GM23338 (cell line): ENCODE measurements around the gene SNX14. TPM values are rescaled to one million over a fixed set of nuclear protein-coding genes. Genes with fewer than 3 reads are reported as not detected.

Source experiments
- ATAC-seq: fragments of 200-7000 bp; cut with Tn5 transposase; 3 replicates; pipeline ENCODE4 v1.9.1; 2020
- DNase-seq: peaks from one replicate; pipeline ENCODE4 v3.0.0-alpha.2; 2015; ENCODE audit warnings: low spot score
- H2AFZ ChIP-seq: fragments of 200-600 bp; sonication (generic); 2 replicates; pipeline ENCODE4 v1.8.0; 2016; ENCODE audit warnings: antibody characterized with exemption, mild to moderate bottlenecking, moderate library complexity
- H3F3A ChIP-seq: fragments of 200-600 bp; sonication (generic); replicated peaks from 2 replicates; pipeline ENCODE4 v1.8.0; 2017; ENCODE audit warnings: antibody characterized with exemption, mixed run types, low read depth
- H3K27ac ChIP-seq: fragments of 200-600 bp; sonication (generic); 2 replicates; pipeline ENCODE4 v1.6.1; 2016; ENCODE audit warnings: low read depth
- H3K27me3 ChIP-seq: fragments of 200-600 bp; sonication (generic); 2 replicates; pipeline ENCODE4 v1.8.0; 2016; ENCODE audit warnings: mild to moderate bottlenecking, mixed run types, moderate library complexity; ENCODE audit not compliant: insufficient read depth
- H3K36me3 ChIP-seq: fragments of 200-600 bp; sonication (generic); 2 replicates; pipeline ENCODE4 v1.8.0; 2016; ENCODE audit warnings: mild to moderate bottlenecking; ENCODE audit not compliant: insufficient read depth
- H3K4me1 ChIP-seq: fragments of 200-600 bp; sonication (generic); 2 replicates; pipeline ENCODE4 v1.8.0; 2016; ENCODE audit warnings: mild to moderate bottlenecking, moderate library complexity; ENCODE audit not compliant: insufficient read depth
- H3K4me2 ChIP-seq: fragments of 200-600 bp; sonication (generic); 2 replicates; pipeline ENCODE4 v1.7.1; 2017; ENCODE audit warnings: mixed run types
- H3K4me3 ChIP-seq: fragments of 200-600 bp; sonication (generic); 2 replicates; pipeline ENCODE4 v1.6.1; 2016; ENCODE audit warnings: mixed run types
- H3K79me2 ChIP-seq: fragments of 200-600 bp; sonication (generic); replicated peaks from 2 replicates; pipeline ENCODE4 v1.8.0; 2017; ENCODE audit warnings: mild to moderate bottlenecking; ENCODE audit not compliant: insufficient read depth
- H3K9me2 ChIP-seq: fragments of 200-600 bp; sonication (generic); 2 replicates; pipeline ENCODE4 v1.8.0; 2017; ENCODE audit not compliant: insufficient read depth
- H4K20me1 ChIP-seq: fragments of 200-600 bp; sonication (generic); replicated peaks from 2 replicates; pipeline ENCODE4 v1.8.0; 2017; ENCODE audit warnings: mild to moderate bottlenecking; ENCODE audit not compliant: insufficient read depth
- H3K27ac Mint-ChIP-seq: 2 replicates; pipeline ENCODE4 v1.8.0; 2020; ENCODE audit warnings: inconsistent platforms, mild to moderate bottlenecking, moderate library complexity, mixed read lengths
- H3K27me3 Mint-ChIP-seq: 3 replicates; pipeline ENCODE4 v1.8.0; 2022; ENCODE audit warnings: low read depth, mild to moderate bottlenecking, moderate library complexity, mixed read lengths, inconsistent platforms; ENCODE audit not compliant: insufficient read depth, poor library complexity
- H3K36me3 Mint-ChIP-seq: 3 replicates; pipeline ENCODE4 v1.8.0; 2021; ENCODE audit warnings: low read depth, mild to moderate bottlenecking, inconsistent platforms, moderate library complexity, mixed read lengths
- H3K4me1 Mint-ChIP-seq: 3 replicates; pipeline ENCODE4 v1.8.0; 2020; ENCODE audit warnings: mild to moderate bottlenecking, inconsistent platforms, mixed read lengths
- H3K4me3 Mint-ChIP-seq: 3 replicates; pipeline ENCODE4 v1.8.0; 2021; ENCODE audit warnings: moderate library complexity, mild to moderate bottlenecking, inconsistent platforms, mixed read lengths
- H3K9me3 Mint-ChIP-seq: 3 replicates; pipeline ENCODE4 v1.8.0; 2020; ENCODE audit warnings: moderate library complexity, mild to moderate bottlenecking, inconsistent platforms, mixed read lengths
- CTCF ChIP-seq, 2 experiments: fragments of 200-600 bp in 1 of 2; sonication (generic) in 1 of 2; conservative IDR thresholded peaks; 2 replicates each; pipeline versions ENCODE4 v1.5.1 to v1.6.1; 2016 to 2017; ENCODE audit warnings: antibody characterized with exemption in 2 of 2, low read depth in 2 of 2, mild to moderate bottlenecking in 2 of 2, moderate library complexity in 1 of 2
- EZH2phosphoT487 ChIP-seq: fragments of 200-600 bp; sonication (generic); IDR thresholded peaks from one replicate; pipeline ENCODE4 v1.8.1; 2018; ENCODE audit warnings: antibody characterized with exemption; ENCODE audit not compliant: unreplicated experiment
- JUNB ChIP-seq: IDR thresholded peaks from one replicate; pipeline ENCODE4 v1.6.1; 2016; ENCODE audit warnings: antibody characterized with exemption; ENCODE audit not compliant: unreplicated experiment
- NANOG ChIP-seq: IDR thresholded peaks from 2 replicates; pipeline ENCODE4 v1.6.1; 2016; ENCODE audit warnings: antibody characterized with exemption, borderline replicate concordance
- POLR2AphosphoS5 ChIP-seq: IDR thresholded peaks from 2 replicates; pipeline ENCODE4 v1.6.1; 2016; ENCODE audit warnings: antibody characterized with exemption, low read depth
- STAT1 ChIP-seq: IDR thresholded peaks from one replicate; pipeline ENCODE4 v1.6.1; 2016; ENCODE audit warnings: antibody characterized with exemption; ENCODE audit not compliant: unreplicated experiment
- ZNF462 ChIP-seq: fragments of 250-450 bp; sonication (Bioruptor Pico); IDR thresholded peaks from 2 replicates; pipeline ENCODE4 v1.5.0; 2020; ENCODE audit warnings: mild to moderate bottlenecking, moderate library complexity
- polyA plus RNA-seq: library from polyadenylated mRNA; unstranded; fragments of >200 nt; fragmentation: Nextera tagmentation; extraction: Ambion mirVana; gene quantifications from 2 replicates; pipeline ENCODE4 v1.2.1, GENCODE V29; 2016
- total RNA-seq: library from RNA; depleted of rRNA; stranded (reverse); fragments of >200 nt; shearing (Covaris generic); gene quantifications from 2 replicates; pipeline ENCODE4 v1.2.3, GENCODE V29; 2014

Gene SNX14
- total and polyA plus RNA-seq, 2 experiments from 2014 or later: 23.1 to 32.0 TPM

GRCh38 chr6:85479208-85479607 is 114.5 kb downstream of the SNX14 start (continued):
- TF ChIP-seq STAT1: no peak
- TF ChIP-seq NANOG: no peak
- TF ChIP-seq JUNB: no peak

- Histone ChIP-seq H4K20me1 (no peaks in the 10 kb centered on the region), H3K4me2 (no peak overlapping the region), H3F3A (no peaks in the 10 kb centered on the region), H3K36me3 (no peaks in the 10 kb centered on the region), H3K4me3 (no peak overlapping the region), H3K9me2 (no peaks in the 10 kb centered on the region), H2AFZ (no peak overlapping the region; the same call in 1 of the 2 replicates), H3K79me2 (no peaks in the 10 kb centered on the region), H3K4me1 (no peaks in the 10 kb centered on the region), H3K27ac (no peak overlapping the region), H3K27me3 (no peaks in the 10 kb centered on the region)
- H3K9me3 Mint-ChIP-seq: peaks cover 9% of the 10 kb centered on the region; the same call in 2 of the 3 replicates
- DNase-seq (no peak), ATAC-seq (no peak)
- H3K4me1 Mint-ChIP-seq: peaks cover 9% of the 10 kb centered on the region; the same call in 1 of the 3 replicates
- TF ChIP-seq EZH2phosphoT487: no peak
- TF ChIP-seq CTCF (conservative IDR thresholded peaks at IDR 0.05; ENCODE audit: low read depth in 2 of 2): peak in 1 of 2 experiments; percentile 36; a peak in 2 of 4 replicates
- no peak overlapping the region for H3K4me3 Mint-ChIP-seq
- peaks cover 2% of the 10 kb centered on the region for H3K27me3 Mint-ChIP-seq
- peaks cover 4% of the 10 kb centered on the region; the same call in 2 of the 3 replicates for H3K36me3 Mint-ChIP-seq
- no peak overlapping the region for H3K27ac Mint-ChIP-seq
Measured at GRCh38 chr6:85476532-85476931, 117.1 kb downstream of the SNX14 start.

- Histone ChIP-seq H3K4me2 (no peak overlapping the region), H3K36me3 (no peaks in the 10 kb centered on the region), H3K9me2 (no peaks in the 10 kb centered on the region), H3K27ac (no peak overlapping the region), H3K79me2 (no peaks in the 10 kb centered on the region), H3F3A (no peaks in the 10 kb centered on the region), H3K4me3 (no peak overlapping the region), H3K27me3 (no peaks in the 10 kb centered on the region), H3K4me1 (no peaks in the 10 kb centered on the region), H2AFZ (no peak overlapping the region), H4K20me1 (no peaks in the 10 kb centered on the region)
- DNase-seq (no peak), ATAC-seq (no peak)
- H3K4me3 Mint-ChIP-seq: no peak overlapping the region
- TF ChIP-seq CTCF (conservative IDR thresholded peaks at IDR 0.05; ENCODE audit: low read depth in 2 of 2): no peak
- TF ChIP-seq ZNF462: no peak
- TF ChIP-seq JUNB: no peak
- TF ChIP-seq POLR2AphosphoS5: no peak
- peaks cover 4% of the 10 kb centered on the region; the same call in 2 of the 3 replicates for H3K36me3 Mint-ChIP-seq
- peaks cover 9% of the 10 kb centered on the region; the same call in 2 of the 3 replicates for H3K9me3 Mint-ChIP-seq
- no peak overlapping the region for H3K27ac Mint-ChIP-seq
- H3K4me1 Mint-ChIP-seq: peaks cover 9% of the 10 kb centered on the region; the same call in 1 of the 3 replicates
- H3K27me3 Mint-ChIP-seq: peaks cover 2% of the 10 kb centered on the region
Measured at GRCh38 chr6:85473748-85474147, 119.9 kb downstream of the SNX14 start.
